ENCODE measurements around the gene HEPN1.

GRCh38 chr11:124945826-124946225 lies 26.8 kb downstream of the HEPN1 start:
- TF ChIP-seq CTCF (IDR thresholded peaks at IDR 0.05; ENCODE audit: low read depth, low read length) (no peak), POLR2A (IDR thresholded peaks at IDR 0.05; ENCODE audit: extremely low read depth, insufficient read length) (no peak), MAX (IDR thresholded peaks at IDR 0.05; ENCODE audit: low read depth, low read length) (no peak), MYC (IDR thresholded peaks at IDR 0.05; ENCODE audit: low read depth, low read length) (no peak)
